NCI-H128 (cell line): Measurements from ENCODE around the gene FRS2.

Experiments
- DNase-seq: peaks from one replicate; lab custom pipeline; 2025; ENCODE audit not compliant: unreplicated experiment; lab: John Stamatoyannopoulos, UW

FRS2 gene

DNA sequence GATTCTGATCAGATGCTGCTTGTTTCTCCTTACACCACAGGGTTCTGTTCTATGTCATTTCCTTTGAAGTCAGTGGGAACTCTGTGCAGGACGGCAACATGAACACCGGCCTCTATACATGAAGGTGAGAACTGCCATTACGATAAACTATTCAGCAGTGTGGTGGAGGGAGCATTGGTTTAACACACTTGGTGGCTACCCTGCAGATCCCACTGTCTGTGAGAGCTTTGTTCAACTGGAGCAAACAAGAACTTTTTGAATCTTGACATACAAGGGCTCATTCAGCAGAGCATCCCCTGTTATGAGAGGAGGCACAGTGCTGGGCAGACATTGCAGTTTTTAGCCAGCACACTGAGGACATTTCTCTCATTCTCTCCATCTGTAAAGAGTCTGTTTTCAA, 10.7 kb upstream of the FRS2 start:
- no peak for DNase-seq

DNA sequence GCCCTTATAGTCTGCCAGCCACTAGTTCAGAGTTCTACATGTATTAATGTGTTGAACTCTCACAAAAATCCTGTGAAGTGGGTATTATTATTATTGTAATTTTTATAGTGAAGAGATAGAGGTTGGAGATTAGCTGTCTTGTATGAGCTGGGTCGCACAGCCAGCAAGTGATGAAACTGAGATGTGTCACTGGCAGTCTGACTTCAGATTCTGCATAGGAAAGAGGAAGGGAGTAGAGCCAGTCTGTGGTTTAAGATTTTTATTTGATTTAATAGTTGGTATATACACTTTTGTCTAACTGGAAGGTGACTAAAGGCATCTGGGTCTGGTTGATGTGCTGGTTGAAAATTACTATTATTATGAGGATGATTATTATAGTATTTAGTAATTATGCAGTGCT, 5.8 kb upstream of the FRS2 start:
- DNase-seq: no peak

DNA sequence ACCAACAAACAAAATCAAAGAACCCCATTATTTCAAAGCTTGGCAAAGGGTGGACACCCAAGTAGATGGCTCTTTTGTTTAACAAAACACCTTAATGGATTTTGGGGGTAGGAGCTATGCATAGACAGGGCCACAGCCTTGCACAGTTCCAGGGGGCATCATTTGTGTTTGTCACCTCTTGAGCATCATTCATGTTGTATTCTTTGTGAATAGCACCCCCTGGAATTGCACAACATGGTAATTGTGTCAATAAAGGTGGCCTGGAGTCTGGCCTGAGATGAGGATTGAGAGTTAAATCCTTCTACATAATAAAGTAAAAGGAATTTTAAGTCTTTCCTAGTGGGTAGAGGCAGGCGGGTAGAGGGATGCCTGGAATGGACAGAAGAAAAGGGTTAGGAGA, 3.3 kb upstream of the FRS2 start:
- DNase-seq: no peak

DNA sequence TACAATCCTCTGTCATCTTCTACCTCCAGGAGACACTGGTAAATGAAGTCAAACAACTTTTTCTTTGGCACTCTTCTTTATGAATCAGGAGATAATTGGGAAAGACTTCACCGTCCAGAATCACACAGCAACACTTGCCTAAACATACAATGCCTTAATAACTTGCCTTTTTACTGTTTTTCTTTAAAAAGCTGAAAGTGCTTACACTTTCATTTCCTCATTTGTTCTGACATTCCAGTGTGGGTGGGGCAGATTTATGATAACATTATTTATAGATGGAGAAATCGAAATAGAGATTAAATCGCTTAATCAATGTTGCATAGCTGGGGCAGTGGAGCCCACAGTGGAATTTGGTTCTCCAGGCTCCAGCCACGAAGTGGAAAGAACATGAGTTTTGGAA, 2.8 kb upstream of the FRS2 start:
- no peak for DNase-seq

DNA sequence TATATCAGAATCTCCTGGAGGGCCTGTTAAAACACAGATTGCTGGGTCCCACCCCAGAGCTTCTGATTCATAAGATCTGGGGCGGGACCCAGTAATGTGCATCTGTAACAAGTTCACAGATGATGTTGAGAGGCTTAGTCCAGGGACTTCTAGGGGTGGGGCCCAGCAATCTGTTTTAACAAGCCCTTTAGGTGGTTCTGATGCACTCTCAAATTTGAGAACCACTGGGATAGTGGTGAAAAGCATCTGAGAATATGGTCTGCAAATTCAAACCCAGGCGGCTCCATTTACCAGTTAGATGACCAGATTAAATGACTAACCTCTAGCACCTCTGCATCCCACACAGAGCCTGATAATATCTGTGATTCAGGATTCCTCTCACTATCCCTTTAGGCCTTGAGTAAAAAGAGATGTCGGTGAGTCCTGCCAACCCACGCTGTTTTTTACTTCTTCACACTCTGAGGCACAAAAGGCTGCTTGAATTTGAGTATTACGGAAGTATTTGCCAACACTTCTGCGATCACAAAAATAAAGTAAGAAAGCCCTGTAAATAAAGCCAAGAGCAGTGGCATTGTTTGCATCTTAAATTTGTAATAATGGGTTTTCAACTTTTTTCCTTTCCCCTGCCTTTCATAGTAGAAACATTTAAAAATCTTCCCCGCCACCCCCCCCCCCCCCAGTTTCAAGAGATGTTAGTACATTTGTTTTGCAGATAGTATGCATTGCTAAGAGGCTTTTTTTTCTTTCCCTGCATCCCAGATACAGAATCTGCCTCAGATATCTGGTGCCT, 1.8 kb upstream of the FRS2 start:
- DNase-seq: no peak

DNA sequence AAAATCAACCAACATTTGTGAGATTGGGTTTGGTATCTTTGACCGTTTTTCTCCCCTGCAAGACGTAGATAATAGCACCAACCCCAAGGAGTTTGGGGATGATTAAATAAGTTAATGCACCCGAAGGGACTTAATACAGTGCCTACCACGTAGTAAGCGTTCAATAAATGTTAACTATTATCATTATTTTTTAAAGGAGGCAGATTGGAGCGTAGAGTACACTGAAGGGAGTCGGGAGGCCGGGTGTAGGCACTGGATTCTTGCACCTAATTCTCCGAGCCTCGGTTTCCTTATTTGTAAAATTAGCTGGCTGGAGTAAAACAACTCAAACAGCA, 367 bp upstream of the FRS2 start:
- no peak for DNase-seq

DNA sequence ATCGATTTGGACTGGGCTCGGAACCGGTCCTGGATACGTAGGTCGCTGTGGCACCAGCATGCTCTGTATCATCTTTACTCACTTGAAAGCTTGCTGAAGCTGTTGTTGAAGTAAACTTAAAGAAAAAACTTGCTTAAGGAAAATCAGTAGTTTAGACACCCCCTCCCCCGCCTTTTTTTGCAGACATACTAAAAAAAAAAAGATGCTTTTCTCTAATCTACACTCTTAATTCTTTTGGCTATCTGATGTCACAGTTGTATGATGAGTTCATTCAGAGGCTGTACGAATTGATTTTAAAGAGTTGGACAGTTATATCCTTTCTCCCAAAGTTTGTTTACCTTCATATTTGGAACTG, 865 bp downstream of the FRS2 start:
- no peak for DNase-seq

DNA sequence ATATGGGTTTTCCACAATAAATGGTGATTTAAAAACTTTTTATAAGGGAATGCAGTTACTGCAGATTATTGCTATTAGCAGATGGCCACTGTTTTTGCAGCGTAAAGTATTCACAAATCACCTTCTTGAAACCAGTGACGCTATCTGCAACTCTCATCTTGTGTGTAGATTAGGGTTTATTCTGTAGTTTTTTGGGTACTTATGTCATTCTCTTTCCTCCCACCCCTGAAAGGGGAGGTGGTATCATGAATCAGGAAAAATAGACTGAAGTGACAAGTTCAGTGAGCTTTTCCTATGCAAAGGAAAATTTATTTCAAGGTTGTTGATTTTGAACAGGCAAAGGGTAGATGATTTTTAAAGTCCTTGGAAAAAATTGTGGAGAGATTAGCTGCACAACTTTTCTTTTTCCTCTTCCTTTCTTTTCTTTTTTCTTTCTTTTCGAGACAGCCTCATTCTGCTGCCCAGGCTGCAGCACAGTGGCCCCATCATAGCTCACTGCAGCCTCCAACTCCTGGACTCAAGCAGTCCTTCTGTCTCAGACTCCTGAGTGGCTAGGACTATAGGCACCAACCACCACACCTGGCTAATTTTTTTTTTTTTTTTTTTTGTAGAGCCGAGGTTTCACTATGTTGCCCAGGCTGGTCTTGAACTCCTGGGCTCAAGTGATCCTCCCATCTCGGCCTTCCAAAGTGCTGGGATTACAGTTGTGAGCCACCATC, 1.6 kb downstream of the FRS2 start:
- DNase-seq: no peak

DNA sequence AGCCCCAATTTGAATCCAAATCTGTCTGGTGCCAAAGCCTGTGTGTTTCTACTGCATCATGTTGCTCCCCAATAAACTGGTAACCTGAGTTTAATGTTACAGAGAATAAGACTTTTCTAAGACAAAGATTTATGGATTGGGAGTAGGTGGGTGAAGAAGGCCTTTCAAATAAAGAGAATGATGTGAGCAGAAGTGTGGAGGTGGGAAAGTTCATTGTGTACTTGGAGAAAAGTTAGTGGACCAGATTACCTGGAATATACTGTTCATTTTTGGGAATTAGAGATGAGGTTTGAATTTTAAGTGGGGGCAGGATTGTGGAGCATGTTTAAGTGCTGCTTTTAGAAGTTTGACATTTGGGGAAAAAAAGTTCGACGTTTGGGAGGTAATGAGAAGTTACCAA, 3.1 kb downstream of the FRS2 start:
- DNase-seq: no peak

DNA sequence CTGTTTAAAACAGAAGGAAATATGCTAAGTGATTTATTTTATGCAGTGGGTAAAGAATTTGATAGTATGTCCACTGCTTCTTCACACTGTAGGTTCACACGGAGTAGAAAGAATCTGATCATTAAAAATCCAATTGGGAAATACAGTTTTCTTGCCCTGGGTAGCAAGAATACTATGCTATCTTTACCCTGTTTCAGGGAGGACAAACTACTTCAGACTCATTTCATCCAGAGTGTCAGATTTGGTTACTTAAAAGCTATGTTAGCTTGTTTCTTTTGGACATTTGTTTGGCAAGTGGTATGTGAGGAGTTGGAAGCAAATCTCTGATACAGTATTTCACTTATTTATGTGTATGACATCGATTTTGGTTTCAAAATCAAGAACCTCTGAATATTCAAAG, 4.3 kb downstream of the FRS2 start:
- DNase-seq: no peak

DNA sequence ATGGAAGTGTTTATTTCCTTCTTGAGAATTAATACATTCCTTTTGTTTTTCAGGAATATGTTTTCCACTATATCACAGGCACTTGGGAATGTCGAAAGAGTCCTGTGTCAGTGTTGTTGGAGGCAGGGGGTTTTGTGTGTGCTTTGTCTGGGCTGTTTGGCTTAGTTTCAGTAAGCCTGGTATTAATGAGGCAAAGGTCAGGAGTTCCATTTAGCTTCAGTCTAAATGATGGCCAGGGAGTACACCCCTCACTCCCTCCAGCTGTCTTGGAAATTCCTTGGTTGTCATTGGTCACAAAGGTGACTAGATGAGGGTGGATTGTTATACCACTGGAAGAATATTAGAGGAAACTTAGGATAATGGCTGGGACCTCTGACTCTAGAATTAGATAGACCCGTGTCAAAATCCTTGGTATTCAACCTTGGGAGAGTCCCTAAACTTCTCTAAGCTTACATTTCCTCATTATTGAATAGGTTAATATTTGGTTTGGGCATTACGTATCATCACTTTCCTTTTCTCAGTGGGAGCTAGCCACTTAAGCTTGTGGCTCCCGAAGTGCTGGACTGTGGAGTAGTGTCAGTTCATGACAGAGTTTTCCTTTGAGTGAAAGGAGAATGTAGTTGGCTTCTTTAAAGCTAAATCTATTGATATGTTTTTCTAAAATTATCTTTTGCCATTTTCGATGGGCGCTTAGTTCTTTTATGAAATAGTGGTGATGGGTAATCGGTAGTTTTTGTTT, 5.2 kb downstream of the FRS2 start:
- no peak for DNase-seq

DNA sequence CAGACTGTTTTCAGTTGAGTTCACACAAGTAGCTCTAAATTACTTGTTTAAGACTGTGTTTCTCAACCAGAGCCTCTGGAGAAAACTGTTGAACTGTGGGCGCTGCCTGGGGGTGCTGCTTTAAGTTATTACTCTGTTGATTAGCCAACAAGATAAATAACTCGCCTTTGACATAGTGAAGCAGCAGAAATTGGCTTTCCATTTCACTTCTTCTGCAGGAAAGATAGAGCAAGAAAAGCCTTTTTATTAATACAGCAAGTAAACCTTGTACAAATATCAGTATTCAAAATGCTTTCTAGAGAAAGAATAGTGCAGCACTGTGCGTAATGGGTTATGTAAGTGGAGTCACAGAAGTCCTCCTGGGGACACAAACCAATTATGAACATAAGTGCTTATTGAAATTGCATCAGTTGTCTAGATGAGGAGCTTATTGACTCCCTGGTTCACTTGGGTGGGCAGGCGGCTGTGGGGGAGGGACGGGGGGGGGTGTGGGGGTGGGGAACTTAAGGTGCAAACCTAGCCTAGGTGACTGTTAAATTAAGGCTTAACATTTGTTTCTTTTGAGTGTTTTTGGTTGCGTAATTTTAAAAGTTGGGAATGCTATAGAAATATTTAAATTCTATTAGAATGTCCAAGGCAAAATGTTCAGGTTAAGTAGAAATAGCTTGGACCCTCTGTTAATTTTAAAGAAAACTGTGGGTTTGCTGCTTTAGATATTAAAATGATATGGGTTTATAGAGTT, 6.3 kb downstream of the FRS2 start:
- peak; percentile 37 for DNase-seq

DNA sequence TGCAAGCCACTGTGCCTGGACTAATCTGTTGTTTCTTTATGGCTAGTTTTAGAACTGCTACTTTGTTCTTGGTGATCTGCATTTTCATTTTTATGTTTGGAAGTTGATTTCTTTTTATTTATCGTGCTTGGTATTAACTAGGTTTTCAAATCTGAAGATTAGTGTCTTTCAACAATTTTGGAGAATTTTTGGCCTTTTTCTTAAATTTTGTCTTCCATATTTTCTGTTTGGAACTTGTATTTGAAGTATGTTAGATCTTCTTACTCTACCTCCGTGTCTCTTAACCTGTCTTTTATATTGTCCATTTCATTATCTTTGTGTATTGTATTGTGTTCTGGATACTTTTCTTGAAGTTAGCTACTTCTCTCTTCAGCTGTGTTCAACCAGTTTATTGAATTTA, 9.5 kb downstream of the FRS2 start:
- no peak for DNase-seq

DNA sequence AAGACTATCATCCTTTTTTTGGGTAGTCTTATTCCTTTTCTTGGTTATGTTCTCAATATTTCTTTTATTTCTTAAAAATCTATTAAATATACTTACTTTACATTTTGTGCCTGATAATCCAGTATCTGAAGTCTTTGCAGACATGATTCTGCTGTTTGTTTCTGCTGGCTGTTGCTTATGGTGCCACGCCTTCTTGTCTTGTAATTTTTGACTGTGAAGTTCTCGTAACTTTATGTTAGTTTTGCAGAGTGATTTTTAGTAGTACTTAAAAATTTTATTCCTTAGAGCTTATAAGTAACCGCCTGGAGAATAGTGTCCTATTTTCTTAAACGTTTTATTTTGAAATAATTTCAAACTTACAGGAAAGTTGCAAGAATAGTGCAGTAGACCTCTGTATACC, 10.5 kb downstream of the FRS2 start:
- DNase-seq: no peak

DNA sequence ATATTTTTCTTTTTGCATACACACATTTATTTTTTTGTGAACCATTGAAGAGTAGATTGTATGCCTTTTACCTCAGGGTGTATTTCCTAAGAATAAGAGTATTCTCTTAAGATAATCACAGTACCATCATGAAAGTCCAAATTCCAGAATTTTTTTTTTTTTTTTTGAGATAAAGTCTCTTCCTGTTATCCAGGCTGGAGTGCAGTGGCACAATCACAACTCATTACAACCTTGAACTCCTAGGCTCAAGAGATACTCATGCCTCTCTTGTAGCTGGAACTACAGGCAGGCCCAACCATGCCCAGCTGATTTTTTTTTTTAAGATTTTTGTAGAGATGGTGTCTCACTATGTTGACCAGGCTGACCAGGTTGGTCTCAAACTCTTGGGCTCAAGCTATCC, 10.9 kb downstream of the FRS2 start:
- DNase-seq: no peak

DNA sequence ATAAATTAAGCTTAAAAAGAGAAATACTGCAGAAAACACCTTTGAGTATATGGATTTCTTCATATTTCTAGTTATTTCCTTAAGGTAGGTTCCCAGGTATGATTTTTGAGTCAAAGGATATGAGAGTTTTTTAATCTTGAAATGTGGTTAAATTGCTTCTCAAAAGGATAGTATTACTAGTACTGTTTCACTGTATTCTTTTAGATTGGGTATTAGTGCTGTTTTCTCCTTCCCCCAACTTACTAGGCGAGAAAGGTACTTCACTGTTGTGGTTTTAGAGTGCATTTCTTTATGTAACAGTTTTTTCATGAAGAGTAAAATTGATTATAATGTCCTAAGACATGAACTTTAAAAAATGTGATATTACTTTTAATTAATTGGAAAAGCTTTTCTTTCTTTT, 13.5 kb downstream of the FRS2 start:
- DNase-seq: no peak

DNA sequence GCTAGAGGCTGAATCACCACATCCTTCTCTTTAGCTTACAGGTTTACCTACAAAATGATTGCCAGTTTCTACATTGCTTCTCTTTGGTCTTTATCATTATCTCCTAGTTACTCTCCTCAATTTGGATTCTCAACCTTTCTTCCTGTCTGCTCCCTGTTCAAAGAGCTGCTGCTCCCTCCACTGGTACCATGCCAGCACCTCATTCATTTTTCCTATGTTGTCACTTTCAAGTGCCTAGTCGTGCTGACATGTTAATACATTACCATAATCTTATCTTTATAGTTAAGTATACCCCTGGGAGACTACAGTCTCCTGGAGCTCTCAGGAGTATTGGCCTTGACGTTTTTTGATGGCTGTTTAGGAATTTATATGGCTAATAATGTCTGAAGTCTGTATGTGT, 14.2 kb downstream of the FRS2 start:
- no peak for DNase-seq

DNA sequence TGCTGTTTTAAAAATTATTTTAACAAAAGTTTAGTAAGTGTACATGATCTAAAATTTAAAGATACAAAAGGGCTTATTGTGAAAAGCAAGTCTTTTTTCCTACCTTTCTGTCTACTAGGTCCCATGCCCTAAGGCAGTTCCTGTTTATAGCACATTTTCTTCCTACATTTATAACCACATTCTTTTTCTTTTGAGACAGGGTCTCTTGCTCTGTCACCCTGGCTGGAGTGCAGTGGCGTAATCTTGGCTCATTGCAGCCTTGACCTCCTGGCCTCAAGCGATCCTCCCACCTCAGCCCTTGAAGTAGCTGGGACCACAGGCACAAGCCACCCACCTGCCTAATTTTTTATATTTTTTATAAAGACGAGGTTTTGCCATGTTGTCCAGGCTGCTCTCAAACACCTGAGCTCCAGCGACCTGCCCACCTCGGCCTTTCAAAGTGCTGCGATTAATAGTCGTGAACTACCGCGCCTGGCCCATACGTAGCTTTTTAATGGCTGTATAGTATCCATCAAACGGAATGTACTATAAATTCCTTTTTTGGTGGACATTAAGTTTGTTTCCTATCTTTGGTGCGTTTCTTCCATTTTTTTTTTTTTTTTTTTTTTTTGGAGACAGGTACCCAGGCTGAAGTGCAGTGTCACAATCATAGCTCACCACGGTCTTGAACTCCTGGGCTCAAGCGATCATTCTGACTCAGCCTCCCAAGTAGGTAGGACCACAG, 20.9 kb downstream of the FRS2 start:
- no peak for DNase-seq

DNA sequence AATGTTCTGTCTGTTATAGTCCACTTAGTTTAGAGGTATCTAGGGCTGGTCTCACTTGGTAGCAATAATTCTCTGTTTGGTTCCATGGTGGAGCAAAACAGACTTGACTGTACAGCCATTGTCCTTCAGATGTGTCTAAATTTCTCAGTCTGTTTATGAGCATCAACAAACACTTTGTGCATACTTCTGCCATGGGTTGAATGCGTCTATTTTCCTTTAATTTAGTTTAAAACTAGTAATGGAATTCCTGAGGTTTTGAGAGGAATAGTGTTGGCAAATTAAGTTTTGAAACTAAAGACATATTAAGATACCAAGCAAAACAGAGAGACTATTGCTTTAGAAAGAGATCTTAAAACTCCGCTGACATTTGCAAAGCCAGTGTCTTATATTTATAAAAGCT, 22.6 kb downstream of the FRS2 start:
- DNase-seq: no peak

DNA sequence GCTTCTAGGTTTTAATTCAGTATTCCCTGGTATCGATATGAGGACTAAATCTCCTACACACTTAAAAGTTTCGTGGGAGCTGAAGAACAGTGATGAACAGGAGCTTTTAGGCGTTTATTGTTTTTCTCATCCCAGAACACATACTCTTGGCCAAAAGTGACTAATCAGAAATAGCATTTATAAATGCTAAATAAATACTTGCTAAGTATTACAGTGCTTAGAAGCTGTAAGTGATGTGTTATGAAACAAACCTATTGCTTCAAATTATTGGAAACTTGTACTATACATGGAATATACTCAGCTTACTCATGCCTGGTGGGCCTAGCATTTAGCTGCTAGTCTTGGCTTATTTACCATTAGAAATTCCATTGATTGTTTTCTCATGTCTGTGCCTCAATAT, 24.9 kb downstream of the FRS2 start:
- DNase-seq: no peak
